Raji (cell line): ENCODE results near the gene GRID1.

Experiments used
- POLR2A ChIP-seq: IDR thresholded peaks from 2 replicates; pipeline ENCODE4 v1.6.1; 2011; ENCODE audit warnings: low read depth, low read length, control low read depth; ENCODE audit not compliant: insufficient read depth

GRID1 gene

GRCh38 chr10:86244297-86245014, 122.1 kb downstream of the GRID1 start:
- no peak for TF ChIP-seq POLR2A

- TF ChIP-seq POLR2A: no peak
These were observed 122.9 kb downstream of the GRID1 start for GRCh38 chr10:86243651-86244155.

DNA sequence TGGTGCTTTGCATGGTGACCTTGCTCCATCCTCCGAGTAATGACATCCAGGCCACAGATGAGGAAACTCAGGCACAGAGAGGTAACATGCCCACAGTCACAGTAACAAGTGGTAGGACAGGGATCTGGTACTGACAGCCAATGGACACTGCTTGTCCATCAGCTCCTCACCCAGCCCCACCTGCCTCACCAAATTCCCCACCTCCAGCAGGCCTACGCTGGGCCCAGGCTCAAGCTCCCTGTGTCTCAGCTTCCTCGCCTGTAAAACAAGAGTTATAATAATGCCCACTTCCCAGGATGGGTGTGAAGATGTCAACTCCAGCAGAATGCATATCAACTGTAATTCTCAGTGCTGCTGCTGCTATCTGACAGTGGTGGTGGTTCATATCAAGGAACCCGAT, 123.8 kb downstream of the GRID1 start:
- TF ChIP-seq POLR2A: no peak

DNA sequence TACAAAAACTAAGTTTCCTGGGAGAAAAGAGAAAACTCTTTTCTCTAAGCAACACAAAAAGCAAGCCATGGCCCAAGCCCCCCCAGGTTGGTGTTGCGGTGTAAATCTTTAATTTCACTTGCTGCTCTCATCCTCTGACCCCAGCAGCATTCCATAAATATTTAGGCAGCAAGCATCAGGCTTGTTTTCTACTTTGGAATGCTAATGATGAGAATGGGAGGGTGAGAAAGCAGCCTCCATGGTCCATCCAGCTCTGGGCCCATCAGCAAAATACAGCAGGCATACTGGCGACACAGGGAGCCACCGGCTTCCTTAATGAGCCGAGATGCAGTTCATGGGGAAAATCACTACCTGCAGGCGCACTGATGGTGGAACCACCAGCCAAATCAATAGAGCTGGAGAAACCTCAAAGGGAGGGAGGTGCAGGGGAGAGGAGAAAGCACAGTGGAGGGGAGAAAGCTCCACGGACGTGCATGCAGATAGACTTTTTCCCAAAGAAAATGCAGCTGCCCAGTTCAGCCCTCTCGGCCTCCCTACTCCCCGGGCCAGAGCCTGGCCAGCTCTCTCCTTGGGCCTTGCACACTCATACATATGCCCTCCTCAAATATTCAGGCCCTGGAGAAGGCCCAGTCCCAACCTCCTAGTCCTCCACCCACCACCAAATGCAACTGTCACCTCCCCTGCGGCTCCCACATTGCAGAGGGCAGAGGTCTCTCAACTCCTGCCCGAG, 131.9 kb downstream of the GRID1 start:
- no peak for TF ChIP-seq POLR2A

DNA sequence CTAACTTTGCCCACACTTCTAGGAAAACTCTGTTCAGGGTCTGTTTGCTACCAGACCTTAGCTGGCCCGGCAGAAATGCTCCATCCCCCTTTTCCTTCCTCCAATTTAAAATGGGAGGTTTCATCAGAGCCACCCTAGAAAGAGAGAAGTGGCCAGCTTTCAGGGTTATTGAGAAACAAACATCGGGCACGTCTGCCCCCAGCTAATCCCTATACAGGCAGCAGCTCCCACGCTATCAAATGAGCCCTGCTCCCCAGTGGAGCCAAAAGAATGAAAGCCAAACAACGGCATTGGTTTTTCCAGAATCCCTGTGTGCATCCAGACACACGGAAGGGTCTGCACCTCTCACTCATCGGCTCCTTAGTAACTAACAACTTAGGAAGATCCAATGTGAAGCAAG, 132.5 kb downstream of the GRID1 start:
- no peak for TF ChIP-seq POLR2A

GRCh38 chr10:86233131-86233530, 133.5 kb downstream of the GRID1 start:
- no peak for TF ChIP-seq POLR2A

DNA sequence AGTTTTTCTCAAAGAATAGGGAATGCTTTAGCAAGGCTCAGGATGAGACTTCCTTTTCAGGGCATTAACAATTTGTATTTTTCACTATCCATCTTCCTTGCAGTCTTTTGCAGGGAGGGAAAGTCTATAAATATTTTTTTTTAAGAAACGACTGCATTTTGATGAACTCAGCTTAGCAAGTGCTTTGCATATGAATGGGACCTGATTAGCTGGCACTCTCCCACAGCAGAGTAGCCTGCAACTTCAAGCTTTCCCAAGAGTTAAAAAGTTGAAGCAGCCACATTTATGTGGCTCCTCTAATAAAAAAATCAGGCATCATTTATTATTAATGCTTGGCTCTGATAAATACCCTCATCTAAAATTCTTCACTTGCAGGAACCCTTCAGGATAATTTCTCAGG, 134.0 kb downstream of the GRID1 start:
- TF ChIP-seq POLR2A: no peak

DNA sequence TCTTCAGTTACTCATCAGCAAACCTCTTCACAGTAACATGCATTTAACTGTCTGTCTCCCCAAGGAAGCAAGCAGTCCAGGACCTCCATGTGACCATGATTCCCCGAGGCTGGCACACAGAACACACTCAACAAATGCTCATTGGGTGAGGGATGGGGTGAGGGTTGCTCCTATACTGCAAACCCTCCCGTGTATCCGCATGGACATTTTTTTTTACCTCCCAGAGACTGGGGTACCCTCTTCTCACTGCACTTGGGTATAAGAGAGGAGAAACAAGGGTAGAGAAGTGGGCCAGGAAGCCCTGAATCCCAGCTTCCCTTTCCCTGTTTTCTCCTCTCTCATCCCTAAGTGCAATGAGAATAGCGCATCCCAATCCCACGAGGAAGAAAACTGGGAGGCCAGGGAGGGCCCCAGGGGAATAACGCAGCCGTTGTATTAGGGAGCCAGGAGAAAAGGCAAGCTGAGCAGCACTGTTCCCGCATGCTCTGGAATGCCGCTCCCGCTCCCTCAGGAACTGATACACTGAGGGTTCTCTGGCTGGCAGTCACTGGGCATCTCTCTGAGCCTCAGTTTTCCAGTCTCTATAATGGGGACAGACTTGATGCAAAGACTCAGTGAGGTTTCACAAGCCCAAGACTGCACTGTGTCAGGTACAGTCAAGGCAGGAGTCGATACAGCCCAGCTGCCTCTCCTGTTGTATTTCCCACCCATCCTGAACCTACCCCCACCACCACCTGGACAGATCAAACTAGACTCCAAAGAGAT, 134.6 kb downstream of the GRID1 start:
- TF ChIP-seq POLR2A: no peak

DNA sequence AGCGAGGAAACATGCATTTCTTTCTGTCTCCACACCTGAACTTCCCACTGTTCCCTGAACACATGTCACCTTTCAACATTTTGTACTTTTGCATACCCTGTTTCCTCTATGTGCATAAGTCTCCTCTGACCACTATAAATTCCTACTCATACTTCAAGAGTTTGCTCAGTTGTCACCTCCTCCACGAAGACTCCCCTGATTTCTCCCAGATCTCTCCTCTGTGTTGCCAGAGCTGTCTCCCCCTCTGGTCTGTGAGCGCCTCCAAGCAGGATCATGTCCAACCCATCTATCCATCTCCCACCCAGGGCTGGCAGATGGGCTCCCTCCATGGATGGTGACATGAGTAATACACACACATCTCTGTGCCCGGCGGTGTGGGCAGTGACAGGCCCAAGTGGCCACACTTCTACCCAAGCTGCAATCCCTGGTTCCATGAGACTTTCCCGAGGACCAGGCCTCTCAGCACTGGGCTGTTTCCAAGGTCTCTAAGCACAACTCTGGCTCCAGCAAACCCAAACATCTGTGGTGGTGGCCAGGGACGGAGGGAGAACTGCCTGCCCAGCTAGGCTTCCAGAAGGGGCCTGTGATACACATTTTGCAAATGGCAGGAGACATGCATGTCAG, 135.9 kb downstream of the GRID1 start:
- no peak for TF ChIP-seq POLR2A

- TF ChIP-seq POLR2A: no peak
These were observed 136.6 kb downstream of the GRID1 start for GRCh38 chr10:86229811-86230556.

DNA sequence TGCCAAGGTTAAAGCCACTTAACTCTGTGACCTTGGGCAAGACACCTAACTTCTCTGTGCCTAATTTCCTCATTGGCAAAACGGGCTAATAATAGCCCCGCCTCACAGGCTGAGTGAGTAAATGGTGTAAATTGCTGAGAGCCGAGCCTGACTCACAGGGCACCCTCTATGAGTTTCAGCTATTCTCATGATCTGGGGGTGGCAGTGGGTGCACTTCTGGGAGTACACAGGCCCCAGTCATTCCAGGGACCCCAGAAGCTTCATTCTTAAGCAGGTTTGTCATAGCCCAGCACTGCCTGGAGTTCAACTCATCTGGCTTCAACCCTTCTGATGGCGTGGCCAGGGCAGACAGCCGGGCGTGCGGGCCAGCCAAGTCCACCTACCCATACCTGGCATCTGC, 137.2 kb downstream of the GRID1 start:
- TF ChIP-seq POLR2A: no peak

- no peak for TF ChIP-seq POLR2A
These were observed 138.9 kb downstream of the GRID1 start for GRCh38 chr10:86227501-86228258.

- TF ChIP-seq POLR2A: no peak
These were observed 139.8 kb downstream of the GRID1 start for GRCh38 chr10:86226781-86227201.

DNA sequence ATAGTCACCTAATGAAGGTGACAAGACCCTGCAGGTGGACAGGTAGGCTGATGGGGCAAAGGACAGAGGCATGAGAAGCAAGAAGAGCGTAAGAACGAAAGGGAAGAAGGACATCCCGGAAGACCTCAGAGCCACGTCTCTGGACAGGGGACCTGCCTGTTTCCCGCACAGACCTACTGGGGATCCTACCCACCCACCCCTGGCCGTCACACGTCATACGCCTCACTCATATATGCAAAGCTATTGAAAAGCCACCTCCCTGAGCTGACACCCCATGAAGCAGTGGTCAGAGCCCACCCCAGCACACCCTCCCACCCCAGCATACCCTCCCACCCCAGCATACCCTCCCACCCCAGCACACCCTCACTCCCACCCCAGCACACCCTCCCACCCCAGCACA, 140.6 kb downstream of the GRID1 start:
- TF ChIP-seq POLR2A: no peak

DNA sequence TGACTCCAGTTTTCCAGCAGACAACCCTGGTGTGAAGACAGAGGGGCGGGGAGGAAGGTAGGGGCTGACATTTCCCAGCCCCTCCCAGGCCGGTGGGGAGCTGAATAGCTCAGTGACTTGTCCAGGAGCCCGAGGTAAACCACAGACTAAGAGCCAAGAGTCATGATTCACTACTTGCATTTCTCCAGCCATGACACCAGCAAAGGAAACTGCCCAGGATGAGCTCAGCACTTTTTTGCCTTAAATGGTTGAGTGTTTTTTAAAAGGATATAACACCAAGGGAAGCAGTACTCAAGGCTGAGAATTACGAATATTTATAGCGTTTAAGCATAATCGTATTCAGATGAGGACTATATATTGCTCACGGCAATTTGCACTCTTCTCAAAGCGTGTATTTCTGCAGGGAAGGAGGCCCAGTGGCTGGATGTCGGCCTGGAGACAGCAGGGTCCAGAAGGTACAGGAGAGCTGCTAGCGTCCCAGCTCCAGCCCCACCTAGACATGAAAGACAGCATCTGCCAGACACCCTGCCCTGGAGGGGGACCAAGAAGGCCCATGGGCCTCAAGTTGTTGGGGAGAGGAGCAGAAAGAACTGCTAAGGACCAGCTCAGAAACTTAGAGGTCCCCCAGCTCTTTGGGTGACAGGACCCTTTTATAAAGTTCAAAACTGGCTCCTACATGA, 141.4 kb downstream of the GRID1 start:
- TF ChIP-seq POLR2A: no peak
